GM19395 (cell line): ENCODE results near the gene PSMC3.

Experiments
- ATAC-seq: cut with Tn5 transposase; IDR thresholded peaks from one replicate; pipeline ENCODE4 v1.9.1; 2021; ENCODE audit warnings: mild to moderate bottlenecking, moderate library complexity; ENCODE audit not compliant: unreplicated experiment

The PSMC3 gene

DNA sequence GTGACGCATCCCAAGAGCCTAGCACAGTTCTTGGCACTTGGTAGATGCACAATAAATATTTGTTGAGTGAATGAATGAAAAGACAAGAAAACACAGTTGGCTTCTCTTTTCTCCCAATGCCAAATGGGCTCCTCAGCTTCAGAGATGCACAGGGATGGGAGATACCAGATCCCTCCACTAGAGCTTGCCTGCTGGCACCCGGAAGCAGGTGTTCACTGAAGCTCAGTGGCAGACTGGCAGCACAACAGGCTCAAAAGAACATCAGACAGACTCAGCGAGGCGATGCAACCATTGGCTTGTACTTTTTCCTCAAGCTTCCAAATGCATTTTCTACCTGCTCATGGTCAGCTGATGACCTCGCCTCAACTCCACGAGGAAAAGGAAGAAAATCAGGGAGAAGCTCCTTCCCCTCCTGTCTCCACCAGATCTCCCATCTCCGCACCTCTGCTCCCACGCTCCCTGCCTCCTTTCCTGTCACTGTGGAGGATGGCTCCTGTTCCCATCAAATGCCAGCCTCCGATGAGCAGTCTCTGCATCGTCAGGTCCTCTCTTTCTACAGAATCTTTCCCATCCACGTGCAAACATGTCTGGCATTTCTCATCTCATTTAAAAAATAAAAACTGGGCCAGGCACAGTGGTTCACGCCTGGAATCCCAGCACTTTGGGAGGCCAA, 16.9 kb upstream of the PSMC3 start:
- no peak for ATAC-seq

DNA sequence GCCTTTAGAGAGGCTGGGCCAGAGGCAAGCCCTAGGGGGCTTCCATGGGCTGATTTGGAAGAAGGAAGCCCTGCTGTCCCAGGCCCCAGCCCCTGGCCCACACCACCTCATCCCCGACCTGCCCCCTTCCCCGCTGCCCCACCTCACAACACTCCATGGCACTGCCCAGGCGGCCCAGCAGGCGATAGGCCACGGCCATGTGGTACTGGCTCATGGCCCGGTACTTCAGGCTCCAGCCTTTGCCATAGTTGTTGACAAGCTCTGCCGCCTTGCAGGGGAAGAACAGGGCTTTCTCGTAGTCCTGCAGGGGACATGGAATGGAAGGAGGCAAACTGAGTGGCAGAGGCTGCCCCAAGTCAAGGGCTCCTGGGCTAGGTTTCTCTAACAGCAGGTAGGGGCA, 16.3 kb upstream of the PSMC3 start:
- ATAC-seq = no peak

DNA sequence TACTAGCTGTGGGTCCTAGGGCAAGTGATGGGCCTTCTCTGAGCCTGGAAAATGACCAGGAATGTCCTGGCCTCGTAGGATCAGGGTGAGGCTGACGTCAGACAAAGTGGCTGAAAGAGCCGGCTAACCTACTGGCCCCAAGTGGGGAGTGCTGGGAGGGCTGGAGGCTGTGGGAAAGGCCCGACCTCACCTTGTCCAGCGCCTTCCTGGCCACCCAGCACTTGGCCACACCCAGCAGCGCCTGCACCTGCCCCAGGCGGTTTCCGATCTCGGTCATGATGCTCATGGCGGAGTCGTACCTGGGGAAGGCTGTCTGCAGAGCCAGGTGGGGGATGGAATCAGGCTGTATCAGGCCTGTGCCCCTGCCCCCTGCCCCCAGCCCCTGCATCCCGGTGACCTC, 15.2 kb upstream of the PSMC3 start:
- no peak for ATAC-seq

DNA sequence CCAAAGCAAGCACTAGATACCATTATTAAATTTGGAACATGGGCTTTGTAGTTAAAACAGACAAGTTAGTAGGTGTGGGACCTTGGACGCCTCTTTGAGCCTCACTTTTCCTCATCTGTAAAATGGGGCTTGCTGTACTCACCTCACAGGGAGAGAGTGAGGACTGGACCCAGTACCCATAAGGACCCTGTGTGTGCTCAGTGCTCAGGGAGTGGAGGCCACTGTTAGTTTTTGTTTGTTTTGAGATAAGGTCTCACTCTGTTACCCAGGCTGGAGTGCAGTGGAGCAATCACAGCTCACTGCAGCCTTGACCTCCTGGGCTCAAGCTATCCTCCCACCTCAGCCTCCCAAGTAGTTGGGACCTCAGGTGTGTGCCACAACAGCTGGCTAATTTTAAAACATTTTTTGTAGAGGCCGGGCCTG, 13.8 kb upstream of the PSMC3 start:
- no peak for ATAC-seq

- ATAC-seq = no peak
These were observed 12.5 kb upstream of the PSMC3 start for GRCh38 chr11:47438721-47439120.

- no peak for ATAC-seq
These were observed 11.6 kb upstream of the PSMC3 start for GRCh38 chr11:47437746-47438418.

GRCh38 chr11:47437218-47437745, 11.0 kb upstream of the PSMC3 start:
- no peak for ATAC-seq

- ATAC-seq = no peak
These were observed 10.5 kb upstream of the PSMC3 start for GRCh38 chr11:47436726-47437125.

GRCh38 chr11:47435687-47436086, 9.4 kb upstream of the PSMC3 start:
- no peak for ATAC-seq

- ATAC-seq = no peak
These were observed 8.0 kb upstream of the PSMC3 start for GRCh38 chr11:47434011-47434786.

DNA sequence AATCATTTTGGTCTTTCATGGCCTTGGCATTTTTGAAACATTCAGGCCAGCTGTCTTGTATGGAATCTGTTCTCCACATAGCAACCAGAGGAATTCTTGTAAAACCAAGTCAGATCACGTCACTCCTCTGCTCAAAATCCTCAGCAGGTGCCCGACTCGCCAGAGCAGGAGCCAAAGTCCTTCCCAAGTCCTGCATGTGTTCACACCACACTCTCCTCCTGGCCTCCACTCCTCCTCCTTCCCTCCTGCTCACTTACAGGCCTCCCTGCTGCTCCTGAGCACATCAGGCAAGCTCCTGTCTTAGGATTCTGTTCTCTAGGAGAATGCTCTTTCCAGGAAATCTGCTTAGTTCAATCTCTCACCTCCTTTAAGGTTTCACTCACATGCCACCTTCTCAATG, 6.9 kb upstream of the PSMC3 start:
- ATAC-seq = no peak

DNA sequence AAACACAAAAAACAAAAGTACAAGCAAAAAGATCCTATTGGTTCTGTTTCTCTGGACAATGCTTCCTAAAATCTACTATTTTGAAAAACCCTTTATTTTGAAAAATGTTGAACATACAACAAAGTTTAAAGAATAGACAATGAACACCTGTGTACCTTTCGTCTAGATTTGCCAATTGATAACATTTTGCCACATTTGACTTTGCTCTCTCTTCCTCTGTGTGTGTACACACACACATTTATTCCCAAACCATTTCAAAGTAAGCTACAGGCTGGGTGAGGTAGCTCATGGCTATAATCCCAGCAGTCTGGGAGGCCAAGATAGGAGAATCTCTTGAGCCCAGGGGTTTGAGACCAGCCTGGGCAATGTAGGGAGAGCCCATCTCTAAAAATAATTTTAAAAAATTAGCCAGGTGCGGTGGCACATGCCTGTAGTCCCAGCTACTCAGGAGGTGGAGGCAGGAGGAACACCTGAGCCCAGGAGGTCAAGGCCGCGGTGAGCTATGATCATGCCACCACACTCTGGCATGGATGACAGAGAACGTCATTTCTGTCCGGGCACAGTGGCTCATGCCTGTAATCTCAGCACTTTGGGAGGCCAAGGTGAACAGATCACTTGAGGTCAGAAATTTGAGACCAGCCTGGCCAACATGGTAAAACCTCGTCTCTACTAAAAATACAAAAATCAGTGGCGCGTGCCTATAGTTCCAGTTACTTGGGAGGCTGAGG, 5.3 kb upstream of the PSMC3 start:
- ATAC-seq = no peak

DNA sequence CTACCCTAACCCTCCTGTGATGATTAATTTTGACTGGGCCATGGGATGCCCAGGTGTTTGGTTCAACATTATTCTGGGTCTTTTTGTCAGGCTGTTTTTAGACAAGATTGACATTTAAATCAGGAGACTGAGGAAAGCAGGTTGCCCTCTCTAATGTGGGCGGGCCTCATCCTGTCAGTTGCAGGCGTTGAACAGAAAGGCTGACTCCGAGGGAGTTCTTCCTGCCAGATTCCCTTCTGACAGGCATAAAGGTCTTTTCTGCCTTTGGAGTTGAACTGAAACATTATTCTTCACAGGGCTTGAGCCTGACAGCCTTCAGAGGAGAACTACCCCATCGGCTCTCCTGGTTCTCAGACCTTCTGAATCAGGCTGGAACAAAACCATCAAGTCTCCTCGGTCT, 4.3 kb upstream of the PSMC3 start:
- ATAC-seq = no peak

DNA sequence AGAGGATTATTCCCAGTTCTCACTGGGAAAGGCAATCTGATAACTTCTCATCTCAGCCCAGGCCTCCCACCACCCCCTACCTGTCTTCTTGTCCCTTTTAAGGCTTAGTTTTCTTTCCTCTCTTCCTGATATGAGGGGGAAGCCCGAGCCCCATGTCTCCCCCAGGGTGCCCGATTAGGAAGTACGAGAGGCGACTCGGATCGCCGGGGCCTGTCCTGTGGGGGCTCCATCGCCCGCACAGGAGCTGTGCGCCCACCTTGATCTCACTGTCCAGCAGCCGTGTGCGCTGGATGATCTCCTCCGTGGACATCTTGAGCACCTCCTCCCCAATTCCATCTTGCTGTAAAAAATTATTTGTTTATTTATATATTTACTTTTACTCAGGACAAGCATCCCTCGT, 628 bp downstream of the PSMC3 start:
- ATAC-seq = no peak

GRCh38 chr11:47418454-47419259, 7.6 kb downstream of the PSMC3 start:
- no peak for ATAC-seq

GRCh38 chr11:47417712-47418111, 8.5 kb downstream of the PSMC3 start:
- no peak for ATAC-seq

DNA sequence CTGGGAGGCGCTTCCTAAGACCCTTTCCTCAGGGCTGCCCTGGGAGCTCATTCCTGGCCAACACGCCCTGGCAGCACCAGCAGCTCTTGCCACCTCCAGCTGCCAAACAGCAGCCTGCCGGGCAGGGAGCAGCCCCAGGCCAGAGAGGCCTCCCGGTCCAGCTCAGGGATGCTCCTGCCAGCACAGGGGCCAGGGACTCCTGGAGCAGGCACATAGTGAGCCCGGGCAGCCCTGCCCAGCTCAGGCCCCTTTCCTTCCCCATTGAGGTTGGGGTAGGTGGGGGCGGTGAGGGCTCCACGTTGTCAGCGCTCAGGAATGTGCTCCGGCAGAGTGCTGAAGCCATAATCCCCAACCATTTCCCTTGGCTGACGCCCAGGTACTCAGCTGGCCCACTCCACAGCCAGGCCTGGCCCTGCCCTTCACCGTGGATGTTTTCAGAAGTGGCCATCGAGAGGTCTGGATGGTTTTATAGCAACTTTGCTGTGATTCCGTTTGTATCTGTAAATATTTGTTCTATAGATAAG, 10.2 kb downstream of the PSMC3 start:
- no peak for ATAC-seq

DNA sequence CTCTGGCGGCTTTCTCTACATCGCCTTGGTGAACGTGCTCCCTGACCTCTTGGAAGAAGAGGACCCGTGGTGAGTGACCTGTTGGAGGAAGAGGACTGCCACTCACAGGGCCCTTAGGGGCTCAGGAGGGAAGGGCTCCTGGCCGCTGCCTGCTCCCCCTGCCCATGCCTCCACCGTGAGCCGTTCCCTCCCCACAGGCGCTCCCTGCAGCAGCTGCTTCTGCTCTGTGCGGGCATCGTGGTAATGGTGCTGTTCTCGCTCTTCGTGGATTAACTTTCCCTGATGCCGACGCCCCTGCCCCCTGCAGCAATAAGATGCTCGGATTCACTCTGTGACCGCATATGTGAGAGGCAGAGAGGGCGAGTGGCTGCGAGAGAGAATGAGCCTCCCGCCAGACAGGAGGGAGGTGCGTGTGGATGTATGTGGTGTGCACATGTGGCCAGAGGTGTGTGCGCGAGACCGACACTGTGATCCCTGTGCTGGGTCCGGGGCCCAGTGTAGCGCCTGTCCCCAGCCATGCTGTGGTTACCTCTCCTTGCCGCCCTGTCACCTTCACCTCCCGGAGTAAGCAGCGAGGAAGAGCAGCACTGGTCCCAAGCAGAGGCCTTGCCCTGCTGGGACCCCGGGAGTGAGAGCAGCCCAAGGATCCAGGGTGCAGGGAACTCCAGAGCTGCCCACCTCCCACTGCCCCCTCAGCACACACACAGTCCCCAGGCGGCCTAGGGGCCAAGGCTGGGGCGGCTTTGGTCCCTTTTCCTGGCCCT, 11.0 kb downstream of the PSMC3 start:
- no peak for ATAC-seq

GRCh38 chr11:47414685-47415070, 11.6 kb downstream of the PSMC3 start:
- ATAC-seq = no peak
